ENCODE results near the gene KANK4.

KANK4 gene

GRCh38 chr1:62280960-62281465 is 38.2 kb downstream of the KANK4 start:
- Mint-ChIP-seq H3K9me3 (peaks cover 8% of the 10 kb centered on the region), H3K4me3 (no peak overlapping the region), H3K36me3 (ENCODE audit: low read depth) (no peaks in the 10 kb centered on the region), H3K27ac (no peak overlapping the region), H3K27me3 (ENCODE audit: low read depth, poor library complexity) (peaks cover 61% of the 10 kb centered on the region), H3K4me1 (peaks cover 68% of the 10 kb centered on the region)
- no peak for DNase-seq
- TF ChIP-seq, protein P1, sequence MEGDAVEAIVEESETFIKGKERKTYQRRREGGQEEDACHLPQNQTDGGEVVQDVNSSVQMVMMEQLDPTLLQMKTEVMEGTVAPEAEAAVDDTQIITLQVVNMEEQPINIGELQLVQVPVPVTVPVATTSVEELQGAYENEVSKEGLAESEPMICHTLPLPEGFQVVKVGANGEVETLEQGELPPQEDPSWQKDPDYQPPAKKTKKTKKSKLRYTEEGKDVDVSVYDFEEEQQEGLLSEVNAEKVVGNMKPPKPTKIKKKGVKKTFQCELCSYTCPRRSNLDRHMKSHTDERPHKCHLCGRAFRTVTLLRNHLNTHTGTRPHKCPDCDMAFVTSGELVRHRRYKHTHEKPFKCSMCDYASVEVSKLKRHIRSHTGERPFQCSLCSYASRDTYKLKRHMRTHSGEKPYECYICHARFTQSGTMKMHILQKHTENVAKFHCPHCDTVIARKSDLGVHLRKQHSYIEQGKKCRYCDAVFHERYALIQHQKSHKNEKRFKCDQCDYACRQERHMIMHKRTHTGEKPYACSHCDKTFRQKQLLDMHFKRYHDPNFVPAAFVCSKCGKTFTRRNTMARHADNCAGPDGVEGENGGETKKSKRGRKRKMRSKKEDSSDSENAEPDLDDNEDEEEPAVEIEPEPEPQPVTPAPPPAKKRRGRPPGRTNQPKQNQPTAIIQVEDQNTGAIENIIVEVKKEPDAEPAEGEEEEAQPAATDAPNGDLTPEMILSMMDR (IDR thresholded peaks at IDR 0.05), result no peak

- Mint-ChIP-seq H3K27me3 (ENCODE audit: low read depth, poor library complexity) (peaks cover 52% of the 10 kb centered on the region), H3K27ac (no peak overlapping the region), H3K4me3 (no peak overlapping the region), H3K9me3 (peaks cover 8% of the 10 kb centered on the region), H3K36me3 (ENCODE audit: low read depth) (no peaks in the 10 kb centered on the region), H3K4me1 (peaks cover 63% of the 10 kb centered on the region)
- TF ChIP-seq, protein P1 (IDR thresholded peaks at IDR 0.05), result no peak
- DNase-seq, result no peak
Observed at GRCh38 chr1:62280150-62280549, 39.1 kb downstream of the KANK4 start.

DNA sequence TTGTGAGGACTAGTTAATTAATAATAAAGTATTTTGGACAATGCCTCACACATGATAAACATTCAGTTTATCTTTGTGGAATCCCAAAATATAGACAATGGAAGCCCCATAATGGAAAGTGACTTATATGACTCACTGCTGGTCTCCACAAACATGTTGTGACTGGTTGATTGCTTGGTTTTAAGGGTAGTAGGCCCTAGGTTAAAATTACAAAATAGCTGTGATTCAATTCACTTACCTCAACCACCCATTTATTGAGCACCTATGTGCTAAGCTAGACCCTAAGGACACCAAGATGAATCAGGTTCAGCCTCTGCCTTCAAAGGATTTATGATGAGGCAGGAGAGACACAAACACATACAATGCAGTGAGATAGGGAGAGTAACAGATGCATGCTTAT is 42.4 kb downstream of the KANK4 start:
- H3K4me3 Mint-ChIP-seq, result no peak overlapping the region
- DNase-seq, result no peak
- no peak overlapping the region for H3K27ac Mint-ChIP-seq
- TF ChIP-seq, protein P1 (IDR thresholded peaks at IDR 0.05), result no peak
- H3K4me1 Mint-ChIP-seq, result peaks cover 52% of the 10 kb centered on the region
- peaks cover 8% of the 10 kb centered on the region for H3K9me3 Mint-ChIP-seq
- H3K36me3 Mint-ChIP-seq (ENCODE audit: low read depth), result no peaks in the 10 kb centered on the region
- peaks cover 32% of the 10 kb centered on the region for H3K27me3 Mint-ChIP-seq (ENCODE audit: low read depth, poor library complexity)

DNA sequence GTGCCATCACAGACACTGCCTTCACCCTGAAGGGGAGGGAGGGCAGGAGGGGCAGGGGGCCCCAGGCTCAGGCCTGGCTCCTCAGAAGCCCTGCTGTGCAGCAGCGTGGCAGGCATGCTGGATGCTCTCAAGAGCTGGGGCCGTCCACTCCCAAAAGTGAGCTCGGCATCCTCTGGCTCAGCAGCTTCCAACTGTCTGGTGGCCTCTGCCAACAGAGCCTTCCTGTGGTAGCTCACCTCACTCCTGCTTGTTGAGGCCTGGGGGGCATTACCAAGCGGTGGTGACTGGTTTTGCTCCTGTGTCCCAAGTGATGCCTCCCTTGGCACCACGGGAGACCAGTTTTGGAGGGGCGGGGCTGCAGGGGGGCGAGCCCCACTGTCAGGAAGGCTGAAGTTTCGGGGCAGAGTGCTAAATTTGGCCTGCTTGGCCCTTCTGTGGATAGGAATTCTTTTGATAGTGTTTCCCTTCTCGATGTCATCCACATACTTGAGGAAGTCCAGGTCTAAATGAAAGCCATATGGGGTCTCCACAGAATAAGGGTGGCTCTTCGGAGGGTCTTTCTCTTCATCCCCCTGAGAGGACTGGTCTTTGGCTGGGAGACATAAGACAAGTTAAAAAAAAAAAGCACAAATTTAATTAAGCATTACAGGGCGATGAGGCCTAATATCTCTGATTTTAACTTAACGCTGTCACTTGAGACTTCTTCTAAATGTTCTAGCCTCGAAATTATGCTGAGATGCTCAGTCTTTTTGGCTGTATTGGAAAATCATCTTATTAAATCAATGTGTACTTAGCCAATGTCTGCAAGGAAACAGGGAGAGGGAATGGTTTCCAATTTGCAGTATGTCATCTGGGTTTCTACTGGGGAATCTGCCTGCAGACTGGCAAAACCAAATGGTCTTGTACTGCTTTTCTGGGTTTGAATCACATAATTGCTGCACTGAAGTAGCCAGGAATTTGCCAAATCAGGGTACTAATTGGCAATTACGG is 44.4 kb downstream of the KANK4 start:
- DNase-seq, result no peak
- H3K36me3 Mint-ChIP-seq (ENCODE audit: low read depth), result no peaks in the 10 kb centered on the region
- TF ChIP-seq, protein P1 (IDR thresholded peaks at IDR 0.05), result no peak
- H3K9me3 Mint-ChIP-seq, result peaks cover 4% of the 10 kb centered on the region
- H3K4me3 Mint-ChIP-seq, result no peak overlapping the region
- H3K4me1 Mint-ChIP-seq, result peaks cover 57% of the 10 kb centered on the region
- peaks cover 17% of the 10 kb centered on the region for H3K27me3 Mint-ChIP-seq (ENCODE audit: low read depth, poor library complexity)
- H3K27ac Mint-ChIP-seq, result no peak overlapping the region

GRCh38 chr1:62273953-62274352 is 45.3 kb downstream of the KANK4 start:
- Mint-ChIP-seq H3K9me3 (peaks cover 4% of the 10 kb centered on the region), H3K27me3 (ENCODE audit: low read depth, poor library complexity) (peaks cover 10% of the 10 kb centered on the region), H3K27ac (no peak overlapping the region), H3K36me3 (ENCODE audit: low read depth) (no peaks in the 10 kb centered on the region), H3K4me3 (no peak overlapping the region), H3K4me1 (peaks cover 49% of the 10 kb centered on the region)
- TF ChIP-seq, protein P1 (IDR thresholded peaks at IDR 0.05), result no peak
- no peak for DNase-seq
